Liver (tissue), 3 donors: ENCODE results near the gene EVA1C.

Experiments
- ATF3 ChIP-seq: IDR thresholded peaks from 2 replicates; pipeline ENCODE4 v1.6.1; 2016; ENCODE audit warnings: antibody characterized with exemption
- FOXA2 ChIP-seq: IDR thresholded peaks from 2 replicates; pipeline ENCODE4 v1.6.1; 2016; ENCODE audit warnings: antibody characterized with exemption
- GABPA ChIP-seq, 2 donors: IDR thresholded peaks in 1 of 2; conservative IDR thresholded peaks in 1 of 2; 2 replicates each; pipeline ENCODE4 v1.6.1; 2016; ENCODE audit warnings: antibody characterized with exemption in 2 of 2, mild to moderate bottlenecking in 1 of 2, moderate library complexity in 1 of 2
- HNF4A ChIP-seq, 2 donors: conservative IDR thresholded peaks; 2 replicates each; pipeline ENCODE4 v1.6.1; 2016; ENCODE audit warnings: antibody characterized with exemption in 2 of 2, mild to moderate bottlenecking in 2 of 2
- JUND ChIP-seq, 2 donors: IDR thresholded peaks; 2 replicates each; pipeline ENCODE4 v1.6.1; 2016; ENCODE audit warnings: antibody characterized with exemption in 2 of 2
- RAD21 ChIP-seq, 2 donors: IDR thresholded peaks; 2 replicates each; pipeline ENCODE4 v1.6.1; 2016; ENCODE audit warnings: antibody characterized with exemption in 2 of 2, mild to moderate bottlenecking in 2 of 2
- REST ChIP-seq: IDR thresholded peaks from 2 replicates; pipeline ENCODE4 v1.6.1; 2016; ENCODE audit warnings: antibody characterized with exemption, mild to moderate bottlenecking
- TAF1 ChIP-seq: conservative IDR thresholded peaks from 2 replicates; pipeline ENCODE4 v1.6.1; 2016; ENCODE audit warnings: antibody characterized with exemption, mild to moderate bottlenecking
- YY1 ChIP-seq: IDR thresholded peaks from 2 replicates; pipeline ENCODE4 v1.6.1; 2016; ENCODE audit warnings: antibody characterized with exemption, mild to moderate bottlenecking
- TF ChIP-seq, protein P1 (sequence below): fragments of 150-350 bp; IDR thresholded peaks from 2 replicates; pipeline ENCODE4 v1.5.1; 2017; ENCODE audit warnings: improper control_type of control experiment, low read depth, low read length; ENCODE audit not compliant: missing input control
- donor health status: healthy.
- donor health status: healthy.

GRCh38 chr21:32448803-32449594 is 36.5 kb downstream of the EVA1C start:
- TF ChIP-seq, protein P1, sequence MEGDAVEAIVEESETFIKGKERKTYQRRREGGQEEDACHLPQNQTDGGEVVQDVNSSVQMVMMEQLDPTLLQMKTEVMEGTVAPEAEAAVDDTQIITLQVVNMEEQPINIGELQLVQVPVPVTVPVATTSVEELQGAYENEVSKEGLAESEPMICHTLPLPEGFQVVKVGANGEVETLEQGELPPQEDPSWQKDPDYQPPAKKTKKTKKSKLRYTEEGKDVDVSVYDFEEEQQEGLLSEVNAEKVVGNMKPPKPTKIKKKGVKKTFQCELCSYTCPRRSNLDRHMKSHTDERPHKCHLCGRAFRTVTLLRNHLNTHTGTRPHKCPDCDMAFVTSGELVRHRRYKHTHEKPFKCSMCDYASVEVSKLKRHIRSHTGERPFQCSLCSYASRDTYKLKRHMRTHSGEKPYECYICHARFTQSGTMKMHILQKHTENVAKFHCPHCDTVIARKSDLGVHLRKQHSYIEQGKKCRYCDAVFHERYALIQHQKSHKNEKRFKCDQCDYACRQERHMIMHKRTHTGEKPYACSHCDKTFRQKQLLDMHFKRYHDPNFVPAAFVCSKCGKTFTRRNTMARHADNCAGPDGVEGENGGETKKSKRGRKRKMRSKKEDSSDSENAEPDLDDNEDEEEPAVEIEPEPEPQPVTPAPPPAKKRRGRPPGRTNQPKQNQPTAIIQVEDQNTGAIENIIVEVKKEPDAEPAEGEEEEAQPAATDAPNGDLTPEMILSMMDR = no peak
- TF ChIP-seq JUND (IDR thresholded peaks at IDR 0.05) (no peak), TAF1 (no peak), ATF3 (no peak), FOXA2 (no peak), YY1 (no peak), REST (no peak), RAD21 (IDR thresholded peaks at IDR 0.05) (no peak), GABPA (IDR thresholded peaks at IDR 0.05 in 1 of 2, conservative IDR thresholded peaks at IDR 0.05 in 1 of 2) (no peak), HNF4A (conservative IDR thresholded peaks at IDR 0.05) (no peak)
